Measurements from ENCODE around the gene CRIP1. TPM values are rescaled to one million over a fixed set of nuclear protein-coding genes. Genes with fewer than 3 reads are reported as not detected.

The CRIP1 gene
- total RNA-seq, 1 experiment from 2014 or later: 6.9 TPM

- Histone ChIP-seq H3K14ac (ENCODE audit: insufficient read depth, low read length) (no peak overlapping the region), H3K27me3 (ENCODE audit: insufficient read depth, low read length) (peaks cover 16% of the 10 kb centered on the region; the same call in 1 of the 2 replicates), H4K91ac (ENCODE audit: insufficient read length, low read depth, low read length) (no peak overlapping the region), H3K23ac (ENCODE audit: insufficient read length, low read depth, low read length) (no peak overlapping the region), H3K4me2 (ENCODE audit: insufficient read depth, insufficient read length, low read length) (peak overlapping the region; percentile 21), H2BK20ac (ENCODE audit: low read depth, low read length, poor library complexity, severe bottlenecking) (no peak overlapping the region), H2BK5ac (ENCODE audit: insufficient read length, low read length) (no peak overlapping the region), H2BK12ac (ENCODE audit: insufficient read length, low read depth, low read length) (no peak overlapping the region), H3T11ph (ENCODE audit: low read length) (no peak overlapping the region), H4K20me1 (ENCODE audit: control insufficient read depth, insufficient read depth, insufficient read length) (no peaks in the 10 kb centered on the region), H3K56ac (ENCODE audit: insufficient read length, low read depth, low read length) (no peak overlapping the region), H3K27ac (ENCODE audit: insufficient read length, low read depth, low read length) (no peak overlapping the region), H3K9me3 (ENCODE audit: control insufficient read depth, low read depth, low read length) (no peaks in the 10 kb centered on the region), H2BK120ac (ENCODE audit: low read depth, low read length, poor library complexity, severe bottlenecking) (no peak overlapping the region), H2AFZ (ENCODE audit: low read length) (no peak overlapping the region), H3K23me2 (ENCODE audit: insufficient read length, low read depth, low read length, poor library complexity, severe bottlenecking) (peaks cover 7% of the 10 kb centered on the region), H4K5ac (ENCODE audit: insufficient read length, low read depth, low read length) (no peak overlapping the region), H3K79me2 (ENCODE audit: insufficient read depth, low read length) (no peaks in the 10 kb centered on the region), H3K18ac (ENCODE audit: insufficient read length, low read depth, low read length) (no peak overlapping the region), H2BK15ac (ENCODE audit: low read depth, low read length) (no peak overlapping the region), H4K8ac (replicated peaks; ENCODE audit: insufficient read length, low read depth, low read length) (no peak overlapping the region), H3K79me1 (ENCODE audit: insufficient read depth, low read depth, low read length, poor library complexity, severe bottlenecking) (no peaks in the 10 kb centered on the region), H3K4ac (ENCODE audit: low read depth, low read length) (no peak overlapping the region), H3K9ac (ENCODE audit: extremely low read depth, insufficient read length, low read length) (no peak overlapping the region), H3K4me1 (ENCODE audit: insufficient read depth, low read length) (no peaks in the 10 kb centered on the region; the same call in 1 of the 2 replicates), H2AK5ac (ENCODE audit: insufficient read length, low read length) (no peak overlapping the region)
- DNase-seq: no peak
- no peak overlapping the region for H3K27ac Mint-ChIP-seq
- no peaks in the 10 kb centered on the region for H3K36me3 Mint-ChIP-seq (ENCODE audit: insufficient read depth in 1 of 3, low read depth in 3 of 3)
- peaks cover 64% of the 10 kb centered on the region for H3K27me3 Mint-ChIP-seq (ENCODE audit: low read depth)
- no CpG with 5 or more reads among the region's 48 CpGs for WGBS (ENCODE audit: extremely low coverage, insufficient read length, low lambda C conversion rate)
- peaks cover 0 to 12% of the 10 kb centered on the region in 2 experiments; a peak in 2 of 5 replicates for H3K9me3 Mint-ChIP-seq
- H3K4me3 Mint-ChIP-seq: 0 out of 5 replicates have a peak overlapping the region, but pooled peaks have one; percentile 5 to 62
- TF ChIP-seq CTCF (conservative IDR thresholded peaks at IDR 0.05): no peak
- no peaks in the 10 kb centered on the region for H3K4me1 Mint-ChIP-seq
These were observed 40.2 kb downstream of the CRIP1 start for GRCh38 chr14:105526776-105527380.
